GM19193 (cell line): ENCODE data around the gene GRPEL1.

ENCODE experiments used
- POLR2A ChIP-seq: IDR thresholded peaks from 4 replicates; pipeline ENCODE4 v1.6.1; 2011; ENCODE audit not compliant: insufficient read depth, insufficient read length; ENCODE audit errors: extremely low read depth

The GRPEL1 gene

GRCh38 chr4:7013175-7013574 is 54.7 kb downstream of the GRPEL1 start:
- TF ChIP-seq POLR2A: no peak

- no peak for TF ChIP-seq POLR2A
These were observed 58.3 kb downstream of the GRPEL1 start for GRCh38 chr4:7009564-7009963.
